Inflammatory macrophage treated with lipopolysaccharide for 1 hour (primary cell): Measurements from ENCODE around the gene EEF2K.

Source experiments
- DNase-seq, 2 donors: peaks; one replicate each; pipeline ENCODE4 v3.0.0-alpha.2; 2020 to 2022

The EEF2K gene

DNA sequence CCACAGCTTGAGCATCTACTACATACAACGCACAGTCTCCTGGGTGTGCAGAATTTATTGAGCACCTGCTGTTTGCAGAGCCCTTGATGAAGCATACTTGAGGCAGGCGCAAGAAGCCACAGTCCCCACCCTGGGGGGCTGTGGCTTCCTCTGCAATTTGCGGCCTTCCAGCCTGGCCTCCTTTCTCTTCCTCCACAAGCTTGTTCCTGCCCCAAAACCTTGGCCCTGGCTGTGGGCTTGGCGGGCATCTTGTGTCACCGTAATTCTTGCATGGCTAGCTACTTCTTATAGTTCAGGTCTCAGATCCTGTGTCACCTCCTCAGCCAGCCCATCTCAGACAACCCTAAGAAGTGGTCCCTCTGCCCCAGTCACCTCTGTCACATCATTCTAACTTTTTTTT, 47.2 kb downstream of the EEF2K start:
- no peak for DNase-seq

DNA sequence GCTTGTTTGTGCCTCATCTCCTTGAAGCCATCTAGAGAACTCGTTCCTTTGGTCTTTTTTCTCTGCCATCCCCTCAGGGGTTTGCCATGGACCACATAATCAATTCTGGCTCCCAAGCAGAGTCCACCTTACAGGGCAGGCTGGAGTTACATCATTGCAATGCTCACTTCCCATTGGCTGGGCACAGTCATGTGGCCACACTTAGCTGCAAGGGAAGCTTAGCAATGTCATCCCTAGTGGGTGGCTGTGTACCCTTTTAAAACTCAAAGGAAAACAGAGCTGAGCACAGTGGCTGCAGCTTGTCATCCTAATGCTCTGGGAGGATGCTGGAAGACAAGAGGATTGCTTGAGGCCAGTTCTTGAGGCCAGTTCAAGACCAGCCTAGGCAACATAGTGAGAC, 49.3 kb downstream of the EEF2K start:
- DNase-seq = no peak

DNA sequence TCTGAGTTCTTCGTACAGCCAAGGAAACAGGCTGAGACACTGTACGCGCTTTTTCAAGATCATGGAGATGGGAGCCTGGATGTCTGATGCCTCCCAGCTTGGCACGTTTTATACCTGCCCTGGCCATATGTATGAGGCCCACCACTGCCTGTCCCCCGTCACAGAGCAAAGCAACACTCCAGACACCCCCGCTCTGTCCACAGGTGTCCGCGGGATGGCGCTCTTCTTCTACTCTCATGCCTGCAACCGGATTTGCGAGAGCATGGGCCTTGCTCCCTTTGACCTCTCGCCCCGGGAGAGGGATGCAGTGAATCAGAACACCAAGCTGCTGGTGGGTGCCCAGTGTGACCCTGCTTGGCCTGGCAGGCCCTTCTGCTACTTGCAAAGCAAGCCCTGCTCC, 51.4 kb downstream of the EEF2K start:
- no peak for DNase-seq

DNA sequence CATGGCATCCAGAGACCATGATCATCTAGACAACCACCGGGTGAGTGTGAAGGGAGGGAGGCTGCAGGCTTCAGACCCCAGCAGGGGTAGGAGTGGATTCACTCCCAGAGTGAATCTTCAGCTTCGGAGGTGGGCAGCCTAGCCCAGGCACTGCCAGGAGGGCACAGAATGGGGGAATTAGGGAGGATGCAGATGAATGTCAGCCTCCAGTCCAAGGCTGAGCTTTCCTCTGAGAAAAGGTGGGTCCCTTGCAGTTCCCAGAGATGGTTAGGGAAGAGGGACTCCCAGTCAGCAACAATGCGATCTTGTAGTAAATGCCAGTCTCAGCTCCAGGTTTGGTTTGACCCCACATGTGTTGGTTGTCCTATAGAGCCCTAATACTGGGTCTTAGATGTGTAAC, 54.4 kb downstream of the EEF2K start:
- DNase-seq = no peak

DNA sequence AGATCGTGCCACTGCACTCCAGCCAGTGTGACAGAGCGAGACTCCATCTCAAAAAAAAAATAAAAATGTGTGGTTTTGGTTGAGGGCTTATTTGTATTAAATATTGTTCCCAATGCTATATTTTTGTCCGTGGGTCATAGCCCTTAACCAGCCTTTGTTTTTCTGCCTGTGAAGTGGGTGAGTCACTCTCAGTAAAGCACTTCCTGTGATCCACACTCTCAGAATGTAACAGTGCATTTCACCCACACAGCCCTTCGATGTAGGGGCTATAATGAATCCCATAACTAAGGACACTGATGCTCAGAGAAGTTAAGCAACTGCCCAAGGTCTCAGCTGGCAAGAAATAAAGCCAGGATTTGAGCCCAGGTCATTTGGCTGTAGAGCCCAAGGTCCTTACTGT, 56.4 kb downstream of the EEF2K start:
- DNase-seq = no peak

DNA sequence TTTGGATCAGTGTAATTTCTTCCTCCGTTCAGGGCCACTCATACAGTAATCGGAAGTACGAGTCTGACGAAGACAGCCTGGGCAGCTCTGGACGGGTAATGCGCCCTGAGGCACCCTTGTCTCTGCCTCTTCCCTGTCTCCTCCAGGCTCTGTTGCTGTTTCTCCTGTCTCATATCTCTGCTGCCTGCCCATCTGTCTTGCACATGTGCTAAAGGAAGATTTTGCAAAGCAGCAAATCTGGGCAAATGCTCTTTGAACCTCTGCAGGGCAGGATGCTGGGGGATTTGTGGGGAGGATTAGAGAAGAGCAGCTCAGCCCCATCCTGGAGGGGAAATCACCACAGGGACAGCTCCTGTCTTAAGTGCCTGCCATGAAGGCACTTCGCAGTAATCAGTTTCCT, 58.7 kb downstream of the EEF2K start:
- no peak for DNase-seq

DNA sequence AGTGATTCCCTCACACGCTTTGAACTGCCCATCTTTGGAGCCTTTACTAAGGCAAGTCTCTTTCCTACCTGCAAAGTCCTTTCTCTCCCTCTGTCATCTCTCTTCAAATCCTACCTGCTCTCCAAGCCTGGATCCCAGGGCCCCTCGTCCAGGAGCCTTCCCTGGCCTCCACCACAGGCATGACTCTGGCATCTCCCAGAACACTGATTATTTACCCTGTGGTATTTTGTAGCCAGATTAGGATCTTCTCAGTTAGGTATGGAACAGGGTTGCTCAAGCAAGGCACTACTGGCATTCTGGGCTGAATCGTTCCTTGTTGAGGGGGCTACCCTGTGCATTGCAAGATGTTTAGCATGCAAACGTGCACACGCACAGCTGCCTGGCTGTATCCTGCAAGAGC, 59.3 kb downstream of the EEF2K start:
- DNase-seq = no peak

DNA sequence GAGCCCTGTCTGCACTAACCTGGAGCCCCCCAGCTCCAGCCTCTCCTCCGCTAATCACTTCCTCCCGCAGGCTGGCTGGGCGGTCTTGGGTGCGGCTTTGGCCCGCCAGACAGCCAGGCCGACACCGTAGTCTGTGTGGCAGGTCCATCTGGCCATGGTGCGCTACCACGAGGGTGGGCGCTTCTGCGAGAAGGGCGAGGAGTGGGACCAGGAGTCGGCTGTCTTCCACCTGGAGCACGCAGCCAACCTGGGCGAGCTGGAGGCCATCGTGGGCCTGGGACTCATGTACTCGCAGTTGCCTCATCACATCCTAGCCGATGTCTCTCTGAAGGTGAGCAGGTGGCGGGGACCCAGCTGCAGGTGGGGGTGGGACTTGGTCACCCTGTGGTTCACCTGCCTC, 60.5 kb downstream of the EEF2K start:
- DNase-seq = no peak

DNA sequence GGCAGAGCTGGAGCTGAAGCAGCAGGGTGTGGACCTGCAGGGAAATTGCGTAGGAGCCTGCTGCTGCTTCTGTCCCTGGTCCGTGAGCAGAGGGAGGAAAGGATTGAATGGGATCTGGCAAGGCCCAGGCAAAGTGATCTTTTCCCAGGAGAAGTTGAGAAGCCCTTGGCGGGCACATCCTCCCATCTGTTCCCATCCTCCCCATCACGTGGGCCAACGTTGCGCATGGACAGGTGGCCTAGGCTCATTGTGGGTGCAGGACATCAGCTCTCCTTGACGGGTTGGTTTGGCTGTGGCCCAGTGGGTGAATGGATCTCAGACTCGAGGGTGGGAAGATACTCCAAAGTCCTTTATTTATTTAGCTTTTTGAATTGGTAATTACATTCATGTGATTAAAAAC, 61.7 kb downstream of the EEF2K start:
- no peak for DNase-seq

DNA sequence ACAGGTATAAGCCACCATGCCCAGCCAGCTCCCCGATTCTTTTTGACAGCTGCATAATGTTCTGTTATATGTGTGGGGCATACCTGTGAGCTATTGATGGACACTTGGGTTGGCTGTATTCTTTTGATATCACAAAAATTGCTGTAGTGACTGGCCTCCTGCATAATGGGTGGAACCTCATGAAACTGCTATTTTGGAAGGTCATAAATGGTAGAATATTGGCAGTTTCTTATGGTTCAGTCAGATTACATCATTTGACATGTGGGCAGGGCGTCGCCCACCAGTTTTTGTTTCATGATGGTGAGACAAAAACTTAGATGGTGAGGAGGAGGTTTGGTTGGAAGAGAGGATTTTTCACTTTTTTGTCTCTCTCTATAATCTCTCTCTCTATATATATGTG, 64.4 kb downstream of the EEF2K start:
- DNase-seq = peak; percentile 6 to 13

DNA sequence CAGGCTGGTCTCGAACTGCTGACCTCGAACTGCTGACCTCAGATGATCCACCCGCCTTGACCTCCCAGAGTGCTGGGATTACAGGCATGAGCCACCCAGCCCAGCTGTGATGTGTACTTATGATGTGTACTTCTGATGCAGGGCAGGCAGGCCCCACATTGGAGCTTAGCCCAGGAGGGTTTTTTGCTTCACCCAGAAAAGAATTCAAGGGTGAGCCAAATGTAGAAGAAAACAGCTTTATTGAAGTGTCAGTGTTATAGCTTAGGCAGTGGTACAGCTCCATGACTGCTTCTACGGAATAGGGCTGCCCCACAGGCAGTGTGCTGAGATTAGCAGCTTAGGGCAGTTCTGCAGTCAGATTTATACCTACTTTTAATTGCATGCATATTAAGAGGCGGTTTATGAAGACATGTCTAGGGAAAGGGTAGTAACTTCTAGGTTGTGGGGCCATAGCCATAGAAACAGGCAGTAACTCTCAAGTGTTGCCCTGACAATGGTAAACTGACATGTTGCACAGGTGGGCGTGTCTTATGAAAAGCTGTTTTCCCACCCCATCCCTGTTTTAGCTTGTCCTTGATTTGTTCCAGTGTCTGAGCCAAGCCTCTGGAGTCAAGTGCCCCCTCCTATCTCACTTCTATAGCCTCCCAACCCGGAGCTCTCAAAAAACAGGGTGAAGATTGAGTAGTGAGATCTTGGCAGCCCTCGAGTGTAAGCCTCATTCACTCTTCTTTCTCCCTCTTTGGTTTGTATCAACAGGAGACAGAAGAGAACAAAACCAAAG, 67.0 kb downstream of the EEF2K start:
- no peak for DNase-seq

DNA sequence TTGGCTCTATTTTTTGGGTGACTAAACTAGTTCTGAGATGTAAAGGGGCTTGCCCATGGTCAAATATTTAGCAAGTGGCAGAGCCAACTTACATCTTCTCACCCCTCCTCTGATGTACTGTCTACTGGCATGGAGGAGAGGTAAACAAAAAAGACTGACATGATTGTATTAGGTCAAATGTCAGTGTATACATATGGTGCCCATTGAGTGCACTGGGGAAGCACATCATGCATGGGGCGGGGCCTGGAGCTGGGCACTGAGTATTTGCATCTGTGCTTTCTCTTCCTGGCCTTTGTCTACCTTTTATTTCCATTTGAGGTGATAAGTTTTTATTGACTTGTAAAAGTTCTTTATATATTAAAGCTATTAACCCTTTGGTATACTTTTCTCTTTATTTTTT, 68.8 kb downstream of the EEF2K start:
- DNase-seq = no peak

DNA sequence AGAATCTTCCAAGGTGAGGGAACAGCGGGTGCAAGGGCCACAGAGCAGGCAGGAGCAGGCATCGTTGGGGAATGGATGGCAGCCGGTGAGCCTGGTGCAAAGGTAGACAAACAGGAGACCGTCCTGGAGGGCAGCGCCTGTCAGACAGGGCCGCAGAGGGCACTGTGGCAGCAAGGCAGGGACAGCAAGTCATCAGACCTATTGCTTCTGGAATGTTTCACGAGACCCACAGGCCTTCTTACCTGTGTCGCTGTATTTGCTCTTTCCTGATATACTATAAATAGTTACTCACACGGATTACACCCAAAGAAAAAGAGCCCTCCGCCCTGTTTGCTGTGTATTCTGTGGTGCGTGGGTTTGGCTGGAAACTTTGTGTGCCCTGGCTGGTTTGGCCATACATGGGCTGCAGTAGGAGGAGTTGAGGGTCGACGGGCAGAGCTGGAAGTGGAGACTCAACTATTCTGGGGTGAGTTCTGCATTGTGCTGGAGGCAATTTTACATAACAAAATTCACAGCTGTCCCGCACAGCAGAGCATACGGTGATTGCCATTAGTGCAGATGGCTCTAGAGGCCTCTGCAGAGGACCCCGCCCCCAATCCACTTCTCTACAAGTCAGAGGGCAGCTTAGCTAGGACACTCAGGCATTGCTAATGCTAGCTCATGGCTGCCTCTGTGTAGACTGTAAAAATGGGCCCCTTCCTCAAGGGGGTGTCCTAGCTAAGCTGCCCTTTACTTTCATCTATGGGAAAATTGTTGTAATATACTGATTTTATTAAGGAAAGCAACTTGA, 72.6 kb downstream of the EEF2K start:
- no peak for DNase-seq

DNA sequence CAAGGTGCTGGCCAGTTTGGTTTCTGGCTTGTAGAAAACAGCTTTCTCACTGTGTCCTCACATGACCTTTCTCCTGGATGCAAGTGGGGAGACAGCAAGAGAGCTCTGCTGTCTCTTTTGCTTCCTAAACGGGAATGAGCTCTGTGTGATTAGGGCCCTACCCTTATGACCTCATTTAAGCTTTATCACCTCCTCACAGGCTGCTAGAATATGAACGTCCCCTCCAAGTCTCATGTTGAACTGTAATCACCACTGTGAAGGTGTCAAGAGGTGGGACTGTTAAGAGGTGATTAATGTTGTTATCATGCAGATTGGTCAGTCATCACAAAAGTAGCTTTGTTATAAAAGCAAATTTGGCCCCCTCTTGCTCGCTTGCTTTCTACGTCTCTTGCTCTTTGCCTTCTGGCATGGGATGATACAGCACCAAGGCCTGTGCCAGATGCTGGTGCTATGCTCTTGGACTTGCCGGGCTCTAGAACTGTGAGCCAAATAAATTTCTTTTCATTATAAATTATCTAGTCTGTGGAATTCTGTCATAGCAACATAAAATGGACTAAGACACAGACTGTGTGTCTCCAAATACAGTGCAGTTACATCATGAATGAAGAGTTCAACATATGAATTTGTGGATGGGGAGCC, 76.3 kb downstream of the EEF2K start:
- no peak for DNase-seq

DNA sequence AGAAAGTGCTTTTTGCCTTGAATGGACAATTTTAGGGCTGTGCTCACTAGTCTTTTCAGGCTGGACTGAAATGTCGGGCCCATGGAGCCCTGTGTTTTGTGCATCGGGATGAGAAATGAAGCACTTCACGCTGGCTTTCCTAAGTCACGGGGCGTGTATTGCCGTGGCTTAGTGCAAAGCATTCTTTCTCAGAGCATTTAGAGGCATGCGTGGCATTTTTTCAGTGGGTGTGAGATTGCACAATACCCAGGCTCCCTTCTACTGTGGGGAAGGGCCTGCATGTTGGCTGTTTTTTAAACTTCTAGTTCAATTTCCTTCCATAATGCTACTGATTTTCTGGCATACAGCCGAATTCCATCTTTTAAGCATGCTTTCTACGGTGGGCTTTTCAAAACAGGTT, 78.6 kb downstream of the EEF2K start:
- no peak for DNase-seq

DNA sequence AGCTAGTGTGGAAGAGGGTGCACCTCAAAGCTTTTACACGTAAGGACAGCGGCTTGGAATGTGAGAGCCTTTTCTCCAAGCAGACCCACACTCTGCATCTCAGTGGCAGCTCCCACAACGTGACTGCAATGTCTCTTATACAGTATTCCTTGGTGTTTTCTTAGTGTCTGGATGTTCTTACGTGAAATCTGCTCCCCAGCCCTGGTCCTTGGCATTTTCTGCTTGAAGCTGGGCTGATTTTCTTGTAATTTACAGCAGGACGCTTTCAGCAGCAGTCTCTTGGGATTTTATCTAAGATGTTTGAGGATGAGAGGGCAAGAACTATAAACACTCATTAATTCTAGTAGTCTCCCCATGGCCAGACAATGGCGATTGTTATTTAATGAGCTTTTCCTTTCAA, 79.0 kb downstream of the EEF2K start:
- no peak for DNase-seq

DNA sequence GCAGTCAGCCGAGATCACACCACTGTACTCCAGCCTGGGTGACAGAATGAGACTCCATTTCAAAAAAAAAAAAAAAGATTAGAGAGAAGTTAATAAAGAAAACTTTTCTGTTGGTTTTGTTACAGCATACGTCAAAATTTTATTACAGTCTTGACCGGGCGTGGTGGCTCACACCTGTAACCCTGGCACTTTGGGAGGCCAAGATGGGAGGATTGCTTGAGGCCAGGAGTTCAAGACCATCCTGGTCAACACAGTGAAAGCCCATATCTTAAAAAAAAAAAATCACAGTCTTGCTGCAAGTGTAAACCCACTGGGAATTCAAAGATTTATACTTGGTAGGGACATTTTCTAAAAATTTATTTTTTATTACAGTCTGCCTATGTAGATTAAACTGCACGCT, 84.9 kb downstream of the EEF2K start:
- no peak for DNase-seq

DNA sequence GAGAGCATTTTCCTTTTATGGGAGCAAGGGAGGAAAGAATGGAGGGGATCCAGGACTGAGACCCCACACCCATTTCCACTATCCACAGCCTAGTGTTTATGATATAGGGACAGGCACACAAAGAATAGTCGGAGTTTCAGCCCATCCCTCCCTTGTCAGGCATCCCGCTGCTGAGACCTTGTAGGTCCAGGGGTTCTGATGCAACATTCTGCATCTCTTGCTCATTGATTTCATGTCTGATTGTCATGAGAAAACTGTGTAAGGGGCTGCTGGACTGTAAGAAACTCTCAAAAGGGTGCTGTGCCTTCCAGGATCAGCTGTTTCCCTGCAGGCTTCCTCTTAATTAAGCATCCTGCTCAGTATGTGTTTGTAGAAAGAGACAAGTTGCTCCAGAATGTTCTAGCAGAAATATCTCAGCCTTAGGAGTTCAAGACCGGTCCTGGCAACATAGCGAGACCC, 85.8 kb downstream of the EEF2K start:
- DNase-seq = no peak

DNA sequence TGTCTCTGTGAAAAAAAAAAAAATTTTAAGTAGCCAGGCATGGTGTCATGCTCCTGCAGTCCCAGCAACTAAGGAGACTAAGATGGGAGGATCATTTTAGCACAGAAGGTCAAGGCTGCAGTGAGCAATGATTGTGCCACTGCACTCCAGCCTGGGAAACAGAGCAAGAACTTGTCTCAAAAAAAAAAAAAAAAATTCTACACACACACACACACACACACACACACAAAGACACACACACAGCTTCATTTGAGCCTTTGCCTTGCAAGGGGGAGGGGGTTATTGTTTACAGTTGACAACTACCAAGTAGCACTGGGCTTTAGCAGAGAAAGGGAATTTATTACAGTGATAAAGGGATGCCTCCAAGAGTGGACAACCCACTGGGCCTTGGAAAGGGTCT, 86.2 kb downstream of the EEF2K start:
- no peak for DNase-seq

DNA sequence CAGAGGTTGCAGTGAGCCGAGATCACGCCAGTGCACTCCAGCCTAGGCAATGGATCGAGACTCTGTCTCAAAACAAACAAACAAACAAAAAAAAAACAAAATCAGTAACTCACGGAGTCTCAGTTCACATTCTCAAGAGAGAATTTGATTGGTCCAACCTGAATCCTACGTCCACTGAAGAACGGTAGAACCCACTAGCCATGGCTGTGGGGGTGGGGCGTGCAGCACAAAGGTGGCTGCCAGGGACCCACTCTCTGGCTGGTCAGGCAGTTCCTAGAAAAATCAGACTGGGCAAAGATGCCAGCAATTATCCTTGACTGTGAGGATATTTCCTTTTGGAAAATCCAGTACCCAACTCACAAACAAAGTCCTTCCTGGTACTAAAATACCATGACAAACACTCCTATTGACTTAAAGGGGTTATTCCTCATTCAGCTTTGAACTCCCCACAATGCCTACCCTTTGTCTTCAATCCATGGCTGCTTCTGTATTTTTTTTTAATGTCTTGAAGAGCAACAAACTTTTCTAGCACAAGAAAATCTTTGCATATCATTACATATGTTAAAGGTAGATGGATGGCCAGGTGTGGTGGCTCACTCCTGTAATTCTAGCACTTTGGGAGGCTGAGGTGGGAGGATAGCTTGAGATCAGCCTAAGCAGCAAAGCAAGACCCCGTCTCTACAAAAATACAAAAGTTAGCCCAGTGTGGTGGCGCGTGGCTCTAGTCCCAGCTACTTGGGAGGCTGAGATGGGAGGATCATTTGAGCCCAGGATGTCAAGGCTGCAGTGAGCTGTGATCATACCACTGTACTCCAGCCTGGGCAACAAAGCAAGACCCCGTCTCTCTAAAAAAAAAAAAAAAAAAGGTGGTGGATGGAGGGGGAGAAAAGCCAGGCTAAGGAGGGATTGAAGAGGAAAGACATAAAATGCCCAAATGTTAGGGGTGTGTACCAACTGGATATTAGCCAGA, 87.3 kb downstream of the EEF2K start:
- DNase-seq = no peak

DNA sequence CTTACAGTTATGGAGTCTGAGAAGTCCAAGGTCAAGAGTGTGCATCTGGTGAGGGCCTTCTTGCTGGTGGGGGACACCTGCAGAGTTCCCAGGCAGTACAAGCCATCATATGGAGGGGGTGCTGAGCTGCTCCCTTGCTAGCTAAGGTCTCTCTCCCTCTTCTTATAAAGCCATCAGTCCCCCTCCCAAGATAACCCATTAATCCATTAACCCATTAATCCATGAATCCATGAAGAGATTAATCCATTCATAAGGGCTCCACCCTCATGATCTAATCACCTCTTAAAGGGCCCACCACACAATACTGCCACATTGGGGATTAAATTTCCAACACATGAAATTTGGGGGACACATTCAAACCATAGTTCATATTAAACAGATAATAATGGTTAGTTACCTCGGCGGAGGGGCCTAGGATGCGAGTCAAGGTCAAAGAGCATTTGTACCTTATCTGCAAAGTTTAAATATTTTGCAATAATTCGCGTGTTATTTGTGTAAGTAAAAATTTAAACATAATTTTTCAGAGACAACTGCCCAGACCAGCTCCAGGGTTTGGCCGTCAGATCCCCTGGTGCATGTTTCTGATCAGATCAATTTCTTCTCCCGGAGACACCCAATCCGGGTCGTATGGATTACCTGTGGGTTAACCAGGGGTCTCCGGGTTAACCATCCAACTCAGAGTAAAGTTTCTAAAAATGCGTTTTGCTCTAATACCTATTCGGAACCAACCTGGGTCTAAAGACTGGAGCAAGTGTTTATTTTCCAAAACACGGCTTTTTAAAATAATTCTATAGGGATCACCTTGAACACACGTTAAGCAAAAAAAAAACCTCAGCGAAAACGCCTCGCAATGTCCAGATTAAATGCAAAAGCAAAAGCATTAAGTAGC, 90.4 kb downstream of the EEF2K start:
- DNase-seq = peak in 1 of 2 donors; percentile 28
